Measurements from ENCODE around the gene RSPH10B2. TPM values are rescaled to one million over a fixed set of nuclear protein-coding genes. Genes with fewer than 3 reads are reported as not detected.
"Not testable (repeated sequence)": the region's sequence is repeated elsewhere in the genome, so short reads cannot be mapped to it uniquely, and the experiment has no call there.

Gene RSPH10B2
- under 1 TPM in 1 of 2 experiments, not detected in 1; 0.48 TPM for total RNA-seq

DNA sequence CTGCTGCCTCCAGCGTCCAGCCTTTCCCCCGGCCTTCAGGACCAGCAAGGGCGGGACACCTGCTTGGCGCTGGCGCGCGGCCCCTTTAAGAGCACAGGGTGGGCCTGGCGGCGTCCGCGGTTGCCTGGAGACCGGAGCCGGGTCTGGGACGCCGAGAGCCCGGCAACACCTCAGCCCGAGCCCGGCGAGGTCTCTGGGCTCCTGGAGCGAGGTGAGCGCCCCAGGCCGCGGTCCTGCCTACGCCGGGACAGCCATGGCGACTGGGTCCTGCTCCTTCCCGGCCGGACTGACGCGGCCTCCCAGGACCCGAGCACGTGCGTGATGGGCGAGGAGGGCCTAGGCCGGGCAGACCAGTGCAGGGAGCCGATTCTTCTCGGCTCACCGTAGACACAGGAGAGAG is at the start of gene RSPH10B2:
RSPH10B2 (plus strand) TSS at position 140 of the 400 bp plus-strand sequence. CDS start 3,575 bp downstream, outside the sequence.
- H3K27ac Mint-ChIP-seq; intact Hi-C loops (cut with DNase I, micrococcal nuclease); H3K27me3 Mint-ChIP-seq; H3K4me1 Mint-ChIP-seq; POLR2A ChIA-PET; H3K9me3 Mint-ChIP-seq (ENCODE audit: low read depth); DNase-seq; H3K4me3 Mint-ChIP-seq; CTCF ChIA-PET; H3K36me3 Mint-ChIP-seq (ENCODE audit: low read depth): not testable (repeated sequence)
- peak; percentile 23 for ATAC-seq

DNA sequence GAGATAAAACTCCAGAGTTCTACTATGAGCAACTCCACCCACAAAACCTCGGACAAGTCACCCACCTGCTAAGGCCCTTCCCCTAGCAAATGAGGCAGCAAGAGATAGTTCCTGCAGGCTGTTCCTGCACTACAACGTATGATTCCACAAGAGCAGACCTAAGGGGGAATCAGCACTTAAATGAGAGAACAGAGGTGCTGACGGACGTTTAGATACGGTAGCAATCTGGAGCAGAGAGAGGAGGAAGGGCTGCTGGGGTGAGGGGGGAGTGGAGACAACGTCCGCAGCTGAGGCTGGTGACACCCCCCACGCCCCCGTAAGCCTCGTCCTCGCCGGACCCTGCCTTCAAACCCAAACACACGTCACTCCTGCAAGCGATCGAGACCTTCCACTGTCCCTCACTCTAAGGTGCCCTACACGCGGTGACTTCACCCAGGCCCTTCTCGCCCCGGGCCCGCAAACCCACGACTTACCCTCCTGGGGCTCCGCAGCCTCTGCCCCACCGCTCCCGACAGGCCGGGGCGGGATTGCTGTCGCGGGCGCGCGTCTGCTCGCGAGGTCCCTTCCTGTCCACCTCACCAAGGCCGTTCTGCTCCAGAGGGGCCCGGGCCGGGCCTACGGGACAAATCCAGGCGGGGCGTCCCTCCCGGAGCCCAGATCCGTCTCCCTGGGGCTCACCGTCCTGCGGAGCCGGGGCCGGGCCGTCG is 47.8 kb upstream of the RSPH10B2 start:
- Mint-ChIP-seq H3K9me3 (ENCODE audit: low read depth) (peaks cover 15% of the 10 kb centered on the region), H3K4me1 (peaks cover 38% of the 10 kb centered on the region), H3K27me3 (no peaks in the 10 kb centered on the region), H3K4me3 (peak overlapping the region; percentile 86), H3K27ac (peak overlapping the region; percentile 74), H3K36me3 (ENCODE audit: low read depth) (peaks cover 33% of the 10 kb centered on the region)
- ATAC-seq (peak; percentile 27), DNase-seq (peak; percentile 47)
- intact Hi-C loops (cut with DNase I, micrococcal nuclease), result loop anchor here in 1 of 2 experiments (1.0 kb wide), 1 partner anchor 69 kb away; the partner anchor contains the start of gene ZNF316
- ChIA-PET POLR2A (no interaction called here), CTCF (interaction anchor here (0.7 kb wide), 1 partner anchor 602 kb away, joined by 3 read pairs; no protein-coding TSS in a partner anchor)

DNA sequence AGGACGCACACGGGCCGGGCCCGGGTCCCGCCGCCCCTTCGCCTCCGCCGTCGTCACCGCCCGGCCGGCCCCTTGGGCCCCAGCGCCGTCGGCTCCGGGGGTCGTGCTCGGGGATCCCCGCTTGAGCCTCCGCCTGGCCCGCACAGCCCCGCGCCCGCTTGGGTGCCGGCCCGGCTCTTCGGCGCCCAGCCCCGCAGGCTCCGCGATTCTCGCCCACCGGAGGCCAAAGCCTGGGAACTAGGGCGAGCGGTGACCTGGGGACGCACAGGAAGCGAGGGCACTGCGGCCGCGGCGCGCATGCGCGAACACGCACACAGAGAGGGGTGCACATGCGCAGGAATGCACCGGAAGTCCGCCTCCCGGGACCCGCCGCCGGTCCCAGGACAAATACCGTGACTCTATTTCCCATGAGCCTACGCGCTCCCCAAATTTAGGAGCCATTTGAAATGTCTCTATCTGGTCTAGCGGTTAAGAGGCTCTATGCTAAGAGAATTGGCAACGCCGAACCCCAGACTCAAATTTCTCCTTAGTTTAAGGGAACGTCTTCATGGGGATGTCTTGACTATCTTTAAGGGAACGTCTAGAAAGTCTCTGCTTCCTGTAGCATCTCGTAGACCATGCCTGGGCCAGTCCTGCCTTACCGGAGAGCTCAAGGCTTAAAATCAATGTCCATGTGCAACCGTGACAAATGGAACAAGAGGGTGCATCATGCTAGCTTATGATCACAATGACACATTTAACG is 47.1 kb upstream of the RSPH10B2 start, which contains the start of gene ZNF12:
ZNF12 (minus strand) TSS at position 282 of the 742 bp plus-strand sequence. CDS start 1,774 bp downstream, outside the sequence.
- peak within 1 kb of the TSS; percentile 86 for H3K27ac Mint-ChIP-seq
- no peaks in the 10 kb centered on the region for H3K27me3 Mint-ChIP-seq
- ChIA-PET CTCF (interaction anchor here (0.9 to 1.0 kb wide), 2 partner anchors 12 to 115 kb away, joined by 3 read pairs; no protein-coding TSS in a partner anchor), POLR2A (no interaction called here)
- intact Hi-C loops (cut with DNase I, micrococcal nuclease), result loop anchor here (1.0 kb wide), 4 partner anchors 22 to 130 kb away; partner anchors contain the start of genes INTS15 (in 1 of the 2), ZDHHC4 (in 1 of the 2) and ZNF316 (in 1 of the 2)
- peak; percentile 98 for DNase-seq
- H3K9me3 Mint-ChIP-seq (ENCODE audit: low read depth), result peaks cover 14% of the 10 kb centered on the region
- peak; percentile 95 for ATAC-seq
- H3K4me1 Mint-ChIP-seq, result peaks cover 37% of the 10 kb centered on the region
- H3K36me3 Mint-ChIP-seq (ENCODE audit: low read depth), result peaks cover 33% of the 10 kb centered on the region
- H3K4me3 Mint-ChIP-seq, result peak within 1 kb of the TSS; percentile 86

DNA sequence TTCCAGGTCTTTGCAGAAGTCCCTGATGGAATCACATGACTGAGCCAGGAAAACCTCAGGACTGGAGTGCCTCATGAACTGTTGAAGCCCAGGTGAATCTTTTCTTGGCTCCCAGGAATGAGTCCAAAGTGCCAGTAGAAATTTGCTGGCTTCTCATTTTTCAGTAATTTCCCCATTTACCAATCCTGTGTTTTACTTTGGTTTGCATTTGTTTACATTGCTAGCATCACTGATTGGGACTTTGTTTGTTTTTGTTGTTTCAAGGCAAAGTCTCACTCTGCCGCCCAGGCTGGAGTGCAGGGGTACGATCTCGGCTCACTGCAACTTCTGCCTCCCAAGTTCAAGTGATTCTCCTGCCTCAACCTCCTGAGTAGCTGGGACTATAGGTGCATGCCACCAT is 45.6 kb upstream of the RSPH10B2 start:
- intact Hi-C loops (cut with DNase I, micrococcal nuclease), result no loop called here
- H3K9me3 Mint-ChIP-seq (ENCODE audit: low read depth), result peaks cover 7% of the 10 kb centered on the region
- ATAC-seq, result no peak
- peaks cover 25% of the 10 kb centered on the region for H3K4me1 Mint-ChIP-seq
- ChIA-PET CTCF (no interaction called here), POLR2A (no interaction called here)
- no peak overlapping the region for H3K27ac Mint-ChIP-seq
- no peaks in the 10 kb centered on the region for H3K27me3 Mint-ChIP-seq
- no peak for DNase-seq
- peaks cover 26% of the 10 kb centered on the region for H3K36me3 Mint-ChIP-seq (ENCODE audit: low read depth)
- peak overlapping the region; percentile 86 for H3K4me3 Mint-ChIP-seq

DNA sequence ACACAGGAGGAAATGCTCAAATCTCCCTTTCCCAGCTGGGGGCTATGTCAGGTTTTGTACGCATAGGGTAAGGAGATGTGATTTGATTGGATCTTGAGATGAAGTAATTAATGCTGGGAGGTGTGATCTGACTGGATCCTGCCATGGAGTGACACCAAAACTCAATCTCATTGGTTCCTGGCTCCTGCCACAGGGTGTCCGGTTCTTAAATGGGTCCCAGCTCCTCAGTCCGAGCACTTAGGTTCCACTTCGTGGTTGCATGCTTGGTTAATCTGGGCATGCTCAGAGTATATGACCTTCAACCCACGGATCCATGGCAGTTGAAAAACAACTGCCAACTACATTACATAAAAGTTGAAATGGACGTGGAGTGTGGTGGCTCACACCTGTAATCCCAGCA is 44.1 kb upstream of the RSPH10B2 start:
- H3K4me3 Mint-ChIP-seq, result no peak overlapping the region
- DNase-seq (peak; percentile 41), ATAC-seq (no peak)
- intact Hi-C loops (cut with DNase I, micrococcal nuclease), result no loop called here
- no peaks in the 10 kb centered on the region for H3K27me3 Mint-ChIP-seq
- no peak overlapping the region for H3K27ac Mint-ChIP-seq
- peaks cover 2% of the 10 kb centered on the region for H3K9me3 Mint-ChIP-seq (ENCODE audit: low read depth)
- CTCF ChIA-PET, result no interaction called here
- POLR2A ChIA-PET, result no interaction called here
- peaks cover 13% of the 10 kb centered on the region for H3K36me3 Mint-ChIP-seq (ENCODE audit: low read depth)
- peaks cover 18% of the 10 kb centered on the region for H3K4me1 Mint-ChIP-seq

DNA sequence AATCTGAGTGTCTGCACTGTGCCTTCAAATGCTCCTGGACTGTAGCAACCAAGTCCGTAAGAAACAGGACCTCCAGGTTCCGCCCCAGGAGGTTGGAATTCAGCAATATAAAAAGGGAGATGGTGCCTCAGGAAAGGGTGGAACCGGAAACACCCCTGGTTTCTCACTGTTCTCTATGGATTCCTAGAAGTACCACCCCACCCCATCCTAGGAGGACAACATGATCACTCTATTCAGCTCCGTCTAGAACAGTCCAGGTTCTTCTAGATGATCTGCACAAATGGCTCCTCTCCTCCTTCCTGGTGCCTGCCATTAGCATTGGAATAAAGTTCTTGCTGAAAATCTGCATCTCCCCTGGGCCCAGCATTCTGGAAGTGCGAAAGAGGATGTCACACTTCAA is 39.5 kb upstream of the RSPH10B2 start:
- ChIA-PET CTCF (no interaction called here), POLR2A (no interaction called here)
- Mint-ChIP-seq H3K4me3 (no peak overlapping the region), H3K27ac (no peak overlapping the region), H3K9me3 (ENCODE audit: low read depth) (no peaks in the 10 kb centered on the region), H3K36me3 (ENCODE audit: low read depth) (no peaks in the 10 kb centered on the region), H3K4me1 (peaks cover 2% of the 10 kb centered on the region), H3K27me3 (peaks cover 13% of the 10 kb centered on the region)
- DNase-seq (no peak), ATAC-seq (no peak)
- intact Hi-C loops (cut with DNase I, micrococcal nuclease), result no loop called here

DNA sequence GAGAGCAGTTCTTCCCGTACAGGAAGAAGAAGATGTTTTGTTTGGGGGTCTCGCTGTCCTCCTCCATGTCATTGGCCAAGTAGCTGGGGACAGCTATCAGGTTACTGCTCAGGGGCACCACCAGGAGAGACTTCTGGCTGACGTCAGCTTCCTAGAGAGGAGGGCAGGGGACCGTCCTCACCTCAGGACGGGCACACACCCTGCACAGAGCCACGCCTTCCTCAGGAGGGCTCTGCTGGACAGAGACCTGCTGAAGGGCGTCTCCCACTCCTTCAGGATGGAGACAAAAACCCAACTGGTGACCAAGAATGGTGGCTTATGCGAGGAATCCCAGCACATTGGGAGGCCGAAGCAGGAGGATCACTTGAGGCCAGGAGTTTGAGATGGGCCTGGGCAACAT is 38.0 kb upstream of the RSPH10B2 start:
- intact Hi-C loops (cut with DNase I, micrococcal nuclease); H3K27ac Mint-ChIP-seq; H3K4me3 Mint-ChIP-seq; H3K9me3 Mint-ChIP-seq (ENCODE audit: low read depth); DNase-seq; H3K36me3 Mint-ChIP-seq (ENCODE audit: low read depth); ATAC-seq; POLR2A ChIA-PET; H3K4me1 Mint-ChIP-seq; CTCF ChIA-PET: not testable (repeated sequence)
- H3K27me3 Mint-ChIP-seq, result peaks cover 13% of the 10 kb centered on the region

DNA sequence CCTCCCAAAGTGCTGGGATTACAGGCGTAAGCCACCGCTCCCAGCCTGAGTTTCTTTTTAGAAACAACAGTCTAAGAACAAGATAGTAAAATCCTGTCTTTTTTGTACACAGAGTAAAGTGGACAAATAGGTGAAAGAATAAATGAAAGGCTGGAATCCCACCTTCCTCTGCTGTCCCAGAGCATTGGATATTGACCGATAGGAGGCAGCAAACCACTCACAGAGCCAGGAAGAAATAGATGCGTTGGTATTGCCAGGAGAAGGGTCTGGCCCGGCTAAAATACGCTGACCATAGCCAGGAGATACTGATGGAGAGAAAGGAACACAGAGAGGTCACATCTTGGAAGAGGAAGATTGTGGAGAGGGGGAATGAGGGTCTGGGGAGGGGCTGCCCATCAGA is 35.8 kb upstream of the RSPH10B2 start:
- H3K27ac Mint-ChIP-seq, result no peak overlapping the region
- no peaks in the 10 kb centered on the region for H3K9me3 Mint-ChIP-seq (ENCODE audit: low read depth)
- H3K36me3 Mint-ChIP-seq (ENCODE audit: low read depth), result no peaks in the 10 kb centered on the region
- CTCF ChIA-PET, result no interaction called here
- peaks cover 13% of the 10 kb centered on the region for H3K27me3 Mint-ChIP-seq
- H3K4me1 Mint-ChIP-seq, result peaks cover 2% of the 10 kb centered on the region
- DNase-seq, result no peak
- no peak overlapping the region for H3K4me3 Mint-ChIP-seq
- intact Hi-C loops (cut with DNase I, micrococcal nuclease), result no loop called here
- no peak for ATAC-seq
- POLR2A ChIA-PET, result no interaction called here

DNA sequence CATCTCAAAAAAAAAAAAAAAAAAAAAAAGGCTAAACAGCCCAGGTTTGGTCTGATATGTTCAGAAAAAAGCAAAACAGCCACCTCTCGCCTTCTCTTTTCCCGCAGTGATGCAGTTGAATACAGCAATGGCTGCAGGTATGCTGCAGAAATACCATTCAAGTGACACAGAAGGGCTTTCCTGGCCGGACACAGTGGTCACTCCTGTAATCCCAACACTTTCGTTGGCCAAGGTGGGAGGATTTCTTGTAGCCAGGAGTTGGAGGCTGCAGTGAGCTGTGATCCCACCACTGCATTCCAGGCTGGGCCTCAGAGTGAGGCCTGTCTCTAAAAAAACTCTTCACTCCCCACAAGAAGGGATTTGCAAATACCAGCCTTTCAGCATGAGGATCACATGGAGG is 29.6 kb upstream of the RSPH10B2 start:
- H3K27ac Mint-ChIP-seq; H3K9me3 Mint-ChIP-seq (ENCODE audit: low read depth); CTCF ChIA-PET; H3K4me3 Mint-ChIP-seq; POLR2A ChIA-PET; DNase-seq; intact Hi-C loops (cut with DNase I, micrococcal nuclease); H3K4me1 Mint-ChIP-seq; H3K27me3 Mint-ChIP-seq; H3K36me3 Mint-ChIP-seq (ENCODE audit: low read depth); ATAC-seq: not testable (repeated sequence)

DNA sequence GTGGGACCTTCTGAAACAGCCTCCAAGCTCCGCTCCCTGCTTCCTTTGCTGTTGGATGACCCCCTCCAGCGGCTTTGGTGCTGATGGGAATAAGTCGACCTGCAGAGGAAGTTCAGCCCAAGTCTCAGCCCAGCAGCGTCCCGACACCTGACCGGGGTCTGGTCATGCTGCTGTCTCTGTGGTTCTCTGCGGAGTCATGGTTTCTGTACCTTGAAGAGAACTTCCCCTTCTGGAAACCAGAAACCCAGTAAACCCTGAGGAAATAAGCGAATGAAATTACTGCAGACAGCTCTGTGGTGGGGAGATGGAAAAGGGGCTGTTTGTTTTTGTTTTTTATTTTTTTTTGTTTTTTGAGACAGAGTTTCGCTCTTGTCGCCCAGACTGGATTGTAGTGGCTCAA is 28.9 kb upstream of the RSPH10B2 start:
- intact Hi-C loops (cut with DNase I, micrococcal nuclease), result no loop called here
- Mint-ChIP-seq H3K9me3 (ENCODE audit: low read depth) (no peaks in the 10 kb centered on the region), H3K27ac (no peak overlapping the region), H3K36me3 (ENCODE audit: low read depth) (peaks cover 6% of the 10 kb centered on the region), H3K4me1 (peaks cover 4% of the 10 kb centered on the region), H3K27me3 (no peaks in the 10 kb centered on the region), H3K4me3 (no peak overlapping the region)
- DNase-seq (no peak), ATAC-seq (no peak)
- CTCF ChIA-PET, result no interaction called here
- POLR2A ChIA-PET, result no interaction called here

DNA sequence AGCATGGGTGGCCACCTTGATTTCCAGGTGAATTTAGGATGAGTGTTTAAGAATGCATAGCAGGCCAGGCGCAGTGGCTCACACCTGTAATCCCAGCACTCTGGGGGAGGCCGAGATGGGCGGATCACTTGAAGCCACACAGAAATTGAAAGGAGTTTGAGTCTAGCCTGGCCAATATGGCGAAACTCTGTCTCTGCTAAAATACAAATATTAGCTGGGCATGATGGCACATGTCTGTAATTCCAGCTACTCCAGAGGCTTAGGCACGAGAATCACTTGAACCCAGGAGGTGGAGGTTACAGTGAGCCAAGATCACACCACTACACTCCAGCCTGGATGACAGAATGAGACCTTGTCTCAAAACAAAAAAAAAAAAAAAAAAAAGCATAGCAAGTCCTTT is 27.6 kb upstream of the RSPH10B2 start:
- Mint-ChIP-seq H3K36me3 (ENCODE audit: low read depth) (peaks cover 15% of the 10 kb centered on the region), H3K4me1 (peaks cover 11% of the 10 kb centered on the region)
- CTCF ChIA-PET; H3K27me3 Mint-ChIP-seq; H3K9me3 Mint-ChIP-seq (ENCODE audit: low read depth); H3K4me3 Mint-ChIP-seq; DNase-seq; ATAC-seq; intact Hi-C loops (cut with DNase I, micrococcal nuclease); H3K27ac Mint-ChIP-seq: not testable (repeated sequence)
- POLR2A ChIA-PET, result interaction anchor here (0.7 kb wide), 1 partner anchor 451 kb away, joined by 4 read pairs; no protein-coding TSS in a partner anchor

DNA sequence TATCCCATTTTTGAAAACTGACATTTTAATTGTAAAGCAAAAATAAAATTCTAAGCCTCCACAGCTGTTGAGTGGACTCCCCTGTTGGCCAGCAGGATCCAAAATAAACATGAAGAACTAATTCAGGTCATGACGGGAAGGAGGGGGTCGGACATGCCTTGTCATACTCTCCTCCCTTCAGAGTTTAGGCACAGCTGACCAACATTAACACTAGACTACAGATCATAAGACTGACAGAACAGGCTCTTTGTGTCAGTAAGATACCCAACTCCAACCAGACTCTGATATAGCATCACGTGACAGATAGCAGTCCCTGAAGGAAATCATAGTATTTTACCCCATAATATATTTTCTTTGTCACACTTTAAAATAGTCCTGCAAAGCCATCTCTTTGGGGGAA is 26.2 kb upstream of the RSPH10B2 start:
- Mint-ChIP-seq H3K9me3 (ENCODE audit: low read depth) (no peaks in the 10 kb centered on the region), H3K4me1 (peaks cover 16% of the 10 kb centered on the region), H3K27ac (no peak overlapping the region), H3K36me3 (ENCODE audit: low read depth) (peaks cover 21% of the 10 kb centered on the region), H3K27me3 (no peaks in the 10 kb centered on the region), H3K4me3 (no peak overlapping the region)
- ATAC-seq (no peak), DNase-seq (no peak)
- POLR2A ChIA-PET, result interaction anchor here (0.7 kb wide), 1 partner anchor 9 kb away, joined by 3 read pairs; no protein-coding TSS in a partner anchor
- intact Hi-C loops (cut with DNase I, micrococcal nuclease), result no loop called here
- CTCF ChIA-PET, result no interaction called here

All from activated CD4-positive, alpha-beta T cell treated with anti-CD3 and anti-CD28 coated beads for 36 hours (primary cell).